Stimulated activated CD4-positive, alpha-beta T cell treated with anti-CD3 and anti-CD28 coated beads, Interleukin-15, amount 100 ng/mL, for 1 hour (primary cell): Measurements from ENCODE around the gene FNIP2.
"Not testable (repeated sequence)": the region's sequence is repeated elsewhere in the genome, so short reads cannot be mapped to it uniquely, and the experiment has no call there.

Experiments used
- DNase-seq, 2 donors: peaks; one replicate each; pipeline ENCODE4 v3.0.0-alpha.2; 2020; ENCODE audit warnings: low read depth in 1 of 2, low spot score in 1 of 2

FNIP2 gene

GRCh38 chr4:158865520-158866177 is 96.8 kb downstream of the FNIP2 start:
- DNase-seq, result no peak

GRCh38 chr4:158869001-158869400 is 100.2 kb downstream of the FNIP2 start:
- DNase-seq, result no peak

- no peak for DNase-seq
Measured at GRCh38 chr4:158869761-158870160, 100.9 kb downstream of the FNIP2 start.

- no peak for DNase-seq
Measured at GRCh38 chr4:158870282-158870625, 101.4 kb downstream of the FNIP2 start.

- no peak for DNase-seq
Measured at GRCh38 chr4:158870626-158871334, 102.0 kb downstream of the FNIP2 start.

GRCh38 chr4:158871335-158871724 is 102.5 kb downstream of the FNIP2 start:
- DNase-seq, result no peak

- DNase-seq, result no peak
Measured at GRCh38 chr4:158873795-158874401, 105.1 kb downstream of the FNIP2 start.

- no peak for DNase-seq
Measured at GRCh38 chr4:158875026-158875425, 106.2 kb downstream of the FNIP2 start.

GRCh38 chr4:158875455-158875854 is 106.6 kb downstream of the FNIP2 start:
- no peak for DNase-seq

- no peak for DNase-seq
Measured at GRCh38 chr4:158877069-158877468, 108.2 kb downstream of the FNIP2 start.

- not testable (repeated sequence) for DNase-seq
Measured at GRCh38 chr4:158882142-158882541, 113.3 kb downstream of the FNIP2 start.

- DNase-seq, result no peak
Measured at GRCh38 chr4:158884280-158884679, 115.5 kb downstream of the FNIP2 start.

- no peak for DNase-seq
Measured at GRCh38 chr4:158885564-158885963, 116.7 kb downstream of the FNIP2 start.

GRCh38 chr4:158890294-158890693 is 121.5 kb downstream of the FNIP2 start:
- no peak for DNase-seq

GRCh38 chr4:158891256-158891655 is 122.4 kb downstream of the FNIP2 start:
- DNase-seq, result no peak

GRCh38 chr4:158894826-158895225 is 126.0 kb downstream of the FNIP2 start:
- no peak for DNase-seq

GRCh38 chr4:158895797-158896576 is 127.2 kb downstream of the FNIP2 start:
- no peak for DNase-seq

GRCh38 chr4:158896577-158897238 is 127.9 kb downstream of the FNIP2 start:
- DNase-seq, result not testable (repeated sequence)

GRCh38 chr4:158900408-158900807 is 131.6 kb downstream of the FNIP2 start:
- not testable (repeated sequence) for DNase-seq

- not testable (repeated sequence) for DNase-seq
Measured at GRCh38 chr4:158902280-158903078, 133.7 kb downstream of the FNIP2 start.
